Endothelial cell of umbilical vein (primary cell): ENCODE measurements around the gene PURB. TPM values are rescaled to one million over a fixed set of nuclear protein-coding genes. Genes with fewer than 3 reads are reported as not detected.
A peak's percentile ranks its signal among the peaks of the same experiment; 100 is the strongest.

Source experiments
- BruUV-seq: library from RNA; stranded (reverse); fragments of 400-500 nt; replicated peaks from 2 replicates; lab custom pipeline; 2021; lab: Mats Ljungman, UMichigan
- CTCF ChIA-PET: fragments of 300-600, 350-600 bp; sonication (Branson Sonifier 250); formaldehyde crosslinking; loops from one replicate; lab custom pipeline; 2021; ENCODE audit warnings: antibody characterized with exemption, inconsistent platforms; lab: Charles Lee
- POLR2A ChIA-PET: fragments of 300-600, 350-600 bp; sonication (Branson Sonifier 250); formaldehyde crosslinking; loops from one replicate; lab custom pipeline; 2021; ENCODE audit warnings: antibody characterized with exemption, inconsistent platforms; lab: Charles Lee
- DNase-seq: peaks from one replicate; pipeline ENCODE4 v3.0.0-alpha.2; 2011; ENCODE audit warnings: low read depth, low spot score
- FAIRE-seq: peaks from 2 replicates; lab custom pipeline; 2011; peaks lifted over from hg19 to GRCh38; lab: Jason Lieb, UNC
- H2AFZ ChIP-seq: 2 replicates; pipeline ENCODE4 v1.6.0; 2012; ENCODE audit warnings: low read depth, low read length, control low read depth, inconsistent platforms
- H3K27ac ChIP-seq: 2 replicates; pipeline ENCODE4 v1.5.1; 2011; ENCODE audit warnings: low read depth, mild to moderate bottlenecking, control low read depth, low read length, moderate library complexity; ENCODE audit not compliant: insufficient read depth
- H3K27me3 ChIP-seq, 2 experiments: 2 replicates each; pipeline versions ENCODE4 v1.6.0 to v1.6.1; 2011; ENCODE audit warnings: low read length in 2 of 2, mixed read lengths in 1 of 2; ENCODE audit not compliant: control insufficient read depth in 2 of 2, insufficient read depth in 2 of 2
- H3K36me3 ChIP-seq, 2 experiments: 2 replicates in 1 of 2; 3 replicates in 1 of 2; pipeline ENCODE4 v1.5.1; 2011; ENCODE audit warnings: low read length in 2 of 2, mild to moderate bottlenecking in 1 of 2, moderate library complexity in 1 of 2; ENCODE audit not compliant: control insufficient read depth in 2 of 2, insufficient read depth in 2 of 2; ENCODE audit errors: extremely low read depth in 1 of 2
- H3K4me1 ChIP-seq: 3 replicates; pipeline ENCODE4 v1.5.1; 2011; ENCODE audit warnings: mild to moderate bottlenecking, low read length; ENCODE audit not compliant: control insufficient read depth, insufficient read depth; ENCODE audit errors: extremely low read depth
- H3K4me2 ChIP-seq: 2 replicates; pipeline ENCODE4 v1.6.1; 2011; ENCODE audit warnings: low read length, control low read depth, mixed read lengths; ENCODE audit not compliant: insufficient read depth
- H3K4me3 ChIP-seq, 3 experiments: fragments of 200-600 bp in 1 of 3; sonication (generic), shearing (Covaris generic) in 1 of 3; replicated peaks in 1 of 3; 2 replicates each; pipeline ENCODE4 v1.5.1; 2011 to 2016; ENCODE audit warnings: control low read depth in 3 of 3, low read length in 3 of 3, mild to moderate bottlenecking in 2 of 3, inconsistent platforms in 1 of 3, low read depth in 1 of 3, moderate library complexity in 1 of 3; ENCODE audit not compliant: insufficient read depth in 1 of 3
- H3K79me2 ChIP-seq: 2 replicates; pipeline ENCODE4 v1.6.0; 2012; ENCODE audit warnings: low read length, inconsistent platforms; ENCODE audit not compliant: control insufficient read depth, insufficient read depth
- H3K9ac ChIP-seq: replicated peaks from 2 replicates; pipeline ENCODE3; 2011; ENCODE audit warnings: low read length, control low read depth; ENCODE audit not compliant: insufficient read depth; ENCODE audit errors: extremely low read depth
- H3K9me1 ChIP-seq: replicated peaks from 3 replicates; pipeline ENCODE4 v1.6.0; 2011; ENCODE audit warnings: mild to moderate bottlenecking, low read length; ENCODE audit not compliant: control insufficient read depth, insufficient read depth; ENCODE audit errors: extremely low read depth
- H3K9me3 ChIP-seq: replicated peaks from 2 replicates; pipeline ENCODE4 v1.5.1; 2012; ENCODE audit warnings: low read length, inconsistent platforms; ENCODE audit not compliant: control insufficient read depth, insufficient read depth
- H4K20me1 ChIP-seq: replicated peaks from 2 replicates; pipeline ENCODE3; 2011; ENCODE audit warnings: mild to moderate bottlenecking, low read length; ENCODE audit not compliant: control insufficient read depth, insufficient read depth; ENCODE audit errors: extremely low read depth
- EZH2 ChIP-seq: IDR thresholded peaks from 2 replicates; pipeline ENCODE4 v1.6.1; 2012; ENCODE audit warnings: borderline replicate concordance, low read depth, mild to moderate bottlenecking, moderate library complexity, low read length, inconsistent platforms; ENCODE audit not compliant: severe bottlenecking
- FOS ChIP-seq: IDR thresholded peaks from 2 replicates; pipeline ENCODE4 v1.6.1; 2011; ENCODE audit warnings: mild to moderate bottlenecking, low read length, moderate library complexity, borderline replicate concordance; ENCODE audit not compliant: insufficient read depth
- GATA2 ChIP-seq: IDR thresholded peaks from 2 replicates; pipeline ENCODE4 v1.7.0; 2011; ENCODE audit warnings: low read depth, mild to moderate bottlenecking, moderate library complexity, mixed read lengths, low read length; ENCODE audit not compliant: insufficient read length, insufficient read depth
- JUN ChIP-seq: IDR thresholded peaks from 2 replicates; pipeline ENCODE4 v1.6.1; 2011; ENCODE audit warnings: borderline replicate concordance, low read depth; ENCODE audit not compliant: insufficient read length, insufficient read depth
- MYC ChIP-seq: IDR thresholded peaks from one replicate; pipeline ENCODE4 v1.6.1; 2011; ENCODE audit warnings: mild to moderate bottlenecking, low read depth, low read length
- POLR2A ChIP-seq: IDR thresholded peaks from 2 replicates; pipeline ENCODE4 v1.6.1; 2012; ENCODE audit warnings: low read depth, mild to moderate bottlenecking, control low read depth, low read length
- dilution Hi-C: fragments of 300-500 bp; cut with MboI; formaldehyde crosslinking; loops from one replicate; pipeline ENCODE4 v1.15.0; 2019; ENCODE audit warnings: low sequenced_read_pairs; ENCODE audit not compliant: extremely low pct_ligation_motif_present
- intact Hi-C: fragments of 100-400 bp; cut with micrococcal nuclease; formaldehyde crosslinking; loops from one replicate; pipeline ENCODE4 v1.10.0; 2022
- polyA plus RNA-seq, 4 experiments: library from polyadenylated mRNA; depleted of rRNA in 3 of 4; stranded (reverse) in 3 of 4; unstranded in 1 of 4; fragments of >200 nt; gene quantifications; 2 replicates each; pipeline versions ENCODE4 v1.2.1 to v1.2.3, GENCODE V29; 2011 to 2012; ENCODE audit warnings: missing spikeins in 1 of 4
- total RNA-seq: library from RNA; stranded (reverse); gene quantifications from 2 replicates; pipeline ENCODE4 v1.2.3, GENCODE V29; 2021
- TF ChIP-seq, protein P1 (sequence below): IDR thresholded peaks from 2 replicates; pipeline ENCODE4 v1.6.1; 2011; ENCODE audit not compliant: insufficient read depth, insufficient read length

PURB gene
- total and polyA plus RNA-seq, 2 donors (not counting 3 experiments of a cell fraction or from before 2014, with no cell fraction given) = 2.7 to 25.5 TPM

DNA sequence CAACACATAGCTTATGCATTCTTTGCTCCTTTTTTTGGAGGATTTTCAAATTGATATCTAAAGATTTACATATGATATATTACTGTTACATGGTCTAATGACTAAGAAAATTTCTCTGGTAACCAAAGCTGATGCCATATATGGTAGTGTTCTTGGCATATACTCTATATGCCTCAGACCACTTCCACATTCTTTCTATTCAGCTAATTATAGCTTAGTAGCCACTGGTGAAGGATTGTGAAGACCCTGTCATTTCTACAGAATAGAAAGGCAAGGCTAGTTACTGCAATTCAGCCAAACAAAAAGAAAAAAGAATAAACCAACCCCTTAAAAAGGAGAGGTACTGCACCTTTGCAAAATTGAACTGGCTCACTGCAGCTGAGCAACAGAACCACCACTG, 3.7 kb downstream of the PURB start:
- Histone ChIP-seq H3K79me2 (peaks cover 66% of the 10 kb centered on the region), H3K27me3 (no peaks in the 10 kb centered on the region), H3K4me2 (peak overlapping the region; percentile 89), H3K9ac (peak overlapping the region; percentile 58), H3K4me1 (peaks cover 49% of the 10 kb centered on the region), H3K9me1 (no peaks in the 10 kb centered on the region), H3K4me3 (peak overlapping the region; percentile 4 to 78 (median 8)), H3K27ac (peak overlapping the region; percentile 42), H4K20me1 (peaks cover 10% of the 10 kb centered on the region), H3K9me3 (no peaks in the 10 kb centered on the region), H2AFZ (no peak overlapping the region), H3K36me3 (peaks cover 0 to 2% of the 10 kb centered on the region in 2 experiments)
- no TSS peak for BruUV-seq
- intact Hi-C loops = no loop called here
- dilution Hi-C loops = no loop called here
- ChIA-PET CTCF (interaction anchor here (0.9 to 3.5 kb wide), 11 partner anchors 9 to 254 kb away, joined by 3 to 41 read pairs (median 5); partner anchors contain the start of gene H2AZ2), POLR2A (interaction anchor here (0.8 to 2.4 kb wide), 6 partner anchors 12 to 257 kb away, joined by 3 to 10 read pairs (median 4); partner anchors contain the start of genes CCM2 and H2AZ2)
- no peak for TF ChIP-seq EZH2
- no peak for TF ChIP-seq POLR2A
- no peak for TF ChIP-seq JUN
- TF ChIP-seq GATA2 = no peak
- peak; percentile 13 for TF ChIP-seq FOS
- TF ChIP-seq, protein P1, sequence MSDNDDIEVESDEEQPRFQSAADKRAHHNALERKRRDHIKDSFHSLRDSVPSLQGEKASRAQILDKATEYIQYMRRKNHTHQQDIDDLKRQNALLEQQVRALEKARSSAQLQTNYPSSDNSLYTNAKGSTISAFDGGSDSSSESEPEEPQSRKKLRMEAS = no peak
- TF ChIP-seq MYC = no peak
- FAIRE-seq (peak; percentile 44), DNase-seq (peak; percentile 71)
